Neuronal stem cell (in vitro differentiated cells): ENCODE data around the gene CNPY4.

Experiments used
- DNase-seq: peaks from one replicate; pipeline ENCODE4 v3.0.0-alpha.2; 2013; ENCODE audit warnings: low spot score
- H2AFZ ChIP-seq: one replicate; pipeline ENCODE4 v1.6.1; 2013; ENCODE audit warnings: mild to moderate bottlenecking, low read length, inconsistent platforms
- H2AK5ac ChIP-seq: 2 replicates; pipeline ENCODE4 v1.6.1; 2013; ENCODE audit warnings: low read depth, mild to moderate bottlenecking, inconsistent platforms, low read length, moderate library complexity, mixed read lengths
- H2BK120ac ChIP-seq: 2 replicates; pipeline ENCODE4 v1.6.1; 2013; ENCODE audit warnings: low read depth, mild to moderate bottlenecking, inconsistent platforms, low read length, moderate library complexity, mixed read lengths
- H2BK12ac ChIP-seq: one replicate; pipeline ENCODE4 v1.6.1; 2013; ENCODE audit warnings: low read length, inconsistent platforms
- H2BK15ac ChIP-seq: 2 replicates; pipeline ENCODE4 v1.6.1; 2013; ENCODE audit warnings: mild to moderate bottlenecking, low read length, inconsistent platforms, mixed read lengths
- H2BK5ac ChIP-seq: one replicate; pipeline ENCODE4 v1.6.1; 2013; ENCODE audit warnings: inconsistent platforms, mild to moderate bottlenecking, low read length, moderate library complexity
- H3K14ac ChIP-seq: one replicate; pipeline ENCODE4 v1.6.1; 2013; ENCODE audit warnings: low read length, inconsistent platforms
- H3K18ac ChIP-seq: 2 replicates; pipeline ENCODE4 v1.6.1; 2013; ENCODE audit warnings: low read length, inconsistent platforms
- H3K23ac ChIP-seq: 2 replicates; pipeline ENCODE4 v1.6.1; 2013; ENCODE audit warnings: low read depth, mild to moderate bottlenecking, mixed read lengths, low read length, inconsistent platforms; ENCODE audit not compliant: poor library complexity
- H3K27ac ChIP-seq: replicated peaks from 3 replicates; pipeline ENCODE4 v1.5.1; 2013; ENCODE audit warnings: low read length, inconsistent platforms
- H3K27me3 ChIP-seq, 3 experiments: 2 replicates each; pipeline ENCODE4 v1.6.1; 2013; ENCODE audit warnings: low read length in 3 of 3, mild to moderate bottlenecking in 2 of 3, inconsistent platforms in 1 of 3, low read depth in 1 of 3, mixed read lengths in 1 of 3, moderate library complexity in 1 of 3; ENCODE audit not compliant: control insufficient read depth in 3 of 3, insufficient read depth in 3 of 3
- H3K36me3 ChIP-seq, 2 donors: replicated peaks in 1 of 2; 2 replicates each; pipeline ENCODE4 v1.6.1; 2013; ENCODE audit warnings: low read length in 2 of 2; ENCODE audit not compliant: control insufficient read depth in 2 of 2, insufficient read depth in 2 of 2
- H3K4ac ChIP-seq: 2 replicates; pipeline ENCODE4 v1.6.1; 2013; ENCODE audit warnings: inconsistent platforms, mild to moderate bottlenecking, low read length, moderate library complexity
- H3K4me1 ChIP-seq, 2 donors: 1 replicate in 1 of 2; 2 replicates in 1 of 2; pipeline ENCODE4 v1.6.1; 2013; ENCODE audit warnings: low read length in 2 of 2, low read depth in 1 of 2; ENCODE audit not compliant: control insufficient read depth in 2 of 2, insufficient read depth in 1 of 2
- H3K4me2 ChIP-seq: one replicate; pipeline ENCODE4 v1.6.1; 2013; ENCODE audit warnings: mild to moderate bottlenecking, low read length, inconsistent platforms; ENCODE audit not compliant: insufficient read depth, poor library complexity, severe bottlenecking
- H3K4me3 ChIP-seq, 2 donors: 2 replicates each; pipeline ENCODE4 v1.5.1; 2013; ENCODE audit warnings: low read length in 2 of 2, mild to moderate bottlenecking in 2 of 2, inconsistent platforms in 1 of 2, moderate library complexity in 1 of 2
- H3K79me1 ChIP-seq: one replicate; pipeline ENCODE4 v1.6.1; 2013; ENCODE audit warnings: low read depth, mild to moderate bottlenecking, inconsistent platforms, low read length, moderate library complexity
- H3K9ac ChIP-seq: one replicate; pipeline ENCODE4 v1.6.1; 2013; ENCODE audit warnings: mild to moderate bottlenecking, low read depth, low read length, inconsistent platforms; ENCODE audit not compliant: poor library complexity
- H3K9me3 ChIP-seq, 2 donors: replicated peaks in 1 of 2; 2 replicates each; pipeline versions ENCODE3 to v1.6.1; 2013; ENCODE audit warnings: low read length in 2 of 2, mild to moderate bottlenecking in 2 of 2, inconsistent platforms in 1 of 2, low read depth in 1 of 2, mixed read lengths in 1 of 2, moderate library complexity in 1 of 2; ENCODE audit not compliant: control insufficient read depth in 2 of 2, insufficient read depth in 1 of 2
- H4K8ac ChIP-seq: one replicate; pipeline ENCODE4 v1.6.1; 2013; ENCODE audit warnings: low read depth, mild to moderate bottlenecking, inconsistent platforms, low read length, moderate library complexity
- H4K91ac ChIP-seq: one replicate; pipeline ENCODE4 v1.6.1; 2013; ENCODE audit warnings: low read length, low read depth, mild to moderate bottlenecking, inconsistent platforms; ENCODE audit not compliant: poor library complexity
- WGBS, 2 donors: extraction: QIAGEN DNeasy Blood & Tissue Kit; methylation state at CpG; one replicate each; pipeline ENCODE4 v1.1.7; 2013; ENCODE audit warnings: missing lambda C conversion rate in 2 of 2, mixed read lengths in 1 of 2; ENCODE audit not compliant: insufficient read length in 2 of 2, insufficient replicate concordance in 1 of 2; ENCODE audit errors: extremely low coverage in 2 of 2; 5-methylcytosine and 5-hydroxymethylcytosine counted together

Gene CNPY4

GRCh38 chr7:100074841-100075240, 44.6 kb upstream of the CNPY4 start:
- H3K9ac ChIP-seq: no peak overlapping the region
- no peak overlapping the region for H4K8ac ChIP-seq
- H3K9me3 ChIP-seq: peaks cover 73 to 93% of the 10 kb centered on the region in 2 donors
- H3K4me1 ChIP-seq: peaks cover 0 to 2% of the 10 kb centered on the region in 2 donors
- no peak overlapping the region for H2BK120ac ChIP-seq
- H3K14ac ChIP-seq: no peak overlapping the region
- DNase-seq: no peak
- H3K36me3 ChIP-seq: peaks cover 83 to 100% of the 10 kb centered on the region in 2 donors
- no peak overlapping the region for H3K27ac ChIP-seq
- no peak overlapping the region for H2AK5ac ChIP-seq
- H2BK12ac ChIP-seq: no peak overlapping the region
- no peaks in the 10 kb centered on the region for H3K27me3 ChIP-seq
- no peak overlapping the region for H2AFZ ChIP-seq
- no peak overlapping the region for H2BK15ac ChIP-seq
- H4K91ac ChIP-seq: no peak overlapping the region
- no peak overlapping the region for H3K4ac ChIP-seq
- H3K79me1 ChIP-seq: peaks cover 7% of the 10 kb centered on the region
- H3K4me2 ChIP-seq: no peak overlapping the region
- no peak overlapping the region for H3K4me3 ChIP-seq
- H2BK5ac ChIP-seq: no peak overlapping the region
- no peak overlapping the region for H3K18ac ChIP-seq
- WGBS, 2 donors: no CpG with 5 or more reads among the region's 7 CpGs
- H3K23ac ChIP-seq: no peak overlapping the region

- H4K8ac ChIP-seq: no peak overlapping the region
- no peak overlapping the region for H3K4me2 ChIP-seq
- no peak overlapping the region for H2AK5ac ChIP-seq
- no peak overlapping the region for H3K18ac ChIP-seq
- DNase-seq: no peak
- no peak overlapping the region for H3K9ac ChIP-seq
- no peak overlapping the region for H2BK5ac ChIP-seq
- H3K9me3 ChIP-seq: peaks cover 67 to 88% of the 10 kb centered on the region in 2 donors
- H2BK15ac ChIP-seq: no peak overlapping the region
- H2BK12ac ChIP-seq: no peak overlapping the region
- no peak overlapping the region for H4K91ac ChIP-seq
- no peak overlapping the region for H3K23ac ChIP-seq
- H2AFZ ChIP-seq: no peak overlapping the region
- no CpG with 5 or more reads among the region's 6 CpGs for WGBS, 2 donors
- H2BK120ac ChIP-seq: no peak overlapping the region
- H3K36me3 ChIP-seq: peaks cover 79 to 99% of the 10 kb centered on the region in 2 donors
- no peaks in the 10 kb centered on the region for H3K27me3 ChIP-seq
- H3K4me1 ChIP-seq: peaks cover 1 to 5% of the 10 kb centered on the region in 2 donors
- no peak overlapping the region for H3K4me3 ChIP-seq
- H3K79me1 ChIP-seq: peaks cover 7% of the 10 kb centered on the region
- H3K14ac ChIP-seq: no peak overlapping the region
- no peak overlapping the region for H3K4ac ChIP-seq
- H3K27ac ChIP-seq: no peak overlapping the region
Observed at GRCh38 chr7:100075418-100075817, 44.0 kb upstream of the CNPY4 start.

GRCh38 chr7:100077205-100077604, 42.2 kb upstream of the CNPY4 start:
- Histone ChIP-seq H3K23ac (no peak overlapping the region), H3K79me1 (peaks cover 9% of the 10 kb centered on the region), H3K14ac (no peak overlapping the region), H4K8ac (no peak overlapping the region), H3K4me2 (no peak overlapping the region), H3K27ac (no peak overlapping the region), H3K27me3 (no peaks in the 10 kb centered on the region), H3K36me3 (peaks cover 61 to 81% of the 10 kb centered on the region in 2 donors), H3K9ac (no peak overlapping the region), H3K18ac (no peak overlapping the region), H2BK5ac (no peak overlapping the region), H2BK12ac (no peak overlapping the region), H2AFZ (no peak overlapping the region), H4K91ac (no peak overlapping the region), H3K9me3 (peaks cover 50 to 70% of the 10 kb centered on the region in 2 donors), H2AK5ac (no peak overlapping the region), H3K4ac (no peak overlapping the region), H2BK15ac (no peak overlapping the region), H3K4me1 (peaks cover 1 to 6% of the 10 kb centered on the region in 2 donors), H3K4me3 (no peak overlapping the region), H2BK120ac (no peak overlapping the region)
- DNase-seq: no peak
- WGBS, 2 donors: no CpG with 5 or more reads among the region's 4 CpGs

GRCh38 chr7:100079024-100079560, 40.3 kb upstream of the CNPY4 start:
- Histone ChIP-seq H3K27ac (no peak overlapping the region), H2BK120ac (no peak overlapping the region), H3K14ac (no peak overlapping the region), H4K91ac (no peak overlapping the region), H3K4me1 (peaks cover 3 to 11% of the 10 kb centered on the region in 2 donors), H4K8ac (no peak overlapping the region), H3K23ac (no peak overlapping the region), H3K36me3 (peaks cover 45 to 62% of the 10 kb centered on the region in 2 donors), H2BK15ac (no peak overlapping the region), H3K9me3 (peaks cover 33 to 51% of the 10 kb centered on the region in 2 donors), H2BK12ac (no peak overlapping the region), H3K9ac (no peak overlapping the region), H3K4ac (no peak overlapping the region), H2AFZ (no peak overlapping the region), H3K18ac (no peak overlapping the region), H3K27me3 (no peaks in the 10 kb centered on the region), H2AK5ac (no peak overlapping the region), H2BK5ac (no peak overlapping the region), H3K4me3 (peak overlapping the region in 1 of 2 donors; percentile 13), H3K4me2 (no peak overlapping the region), H3K79me1 (peaks cover 9% of the 10 kb centered on the region)
- WGBS, 2 donors: no CpG with 5 or more reads among the region's 7 CpGs
- DNase-seq: no peak
